ENCODE results near the gene LIPN. TPM values are rescaled to one million over a fixed set of nuclear protein-coding genes. Genes with fewer than 3 reads are reported as not detected.

The LIPN gene
- total and polyA plus RNA-seq, 2 of the 8 experiments (the other 6 are each of a cell fraction or from before 2014, with no cell fraction given) = not detected

GRCh38 chr10:88805361-88805760 lies 45.5 kb downstream of the LIPN start:
- Histone ChIP-seq H2BK120ac (replicated peaks; ENCODE audit: low read depth, low read length) (no peak overlapping the region), H2BK20ac (ENCODE audit: low read length) (no peak overlapping the region), H3K9me3 (ENCODE audit: insufficient read depth in 2 of 2, low read depth in 1 of 2, low read length in 1 of 2) (no peaks in the 10 kb centered on the region), H2AK5ac (ENCODE audit: low read depth, low read length) (no peak overlapping the region), H3K27me3 (replicated peaks in 1 of 4; ENCODE audit: control insufficient read depth in 3 of 4, extremely low read depth in 1 of 4, insufficient read depth in 3 of 4, low read length in 3 of 4) (no peaks in the 10 kb centered on the region), H3K4me1 (replicated peaks in 1 of 4; ENCODE audit: control insufficient read depth in 3 of 4, insufficient read depth in 4 of 4, low read length in 3 of 4) (peaks cover 0 to 3% (median under 1%) of the 10 kb centered on the region in 4 experiments; a peak in 3 of 7 replicates), H3K4ac (replicated peaks; ENCODE audit: insufficient read length, low read depth, low read length) (no peak overlapping the region), H3K9ac (replicated peaks in 1 of 4; ENCODE audit: extremely low read depth in 1 of 4, low read depth in 3 of 4, low read length in 3 of 4) (no peak overlapping the region), H4K91ac (replicated peaks; ENCODE audit: insufficient read length, low read length) (no peak overlapping the region), H3K79me1 (ENCODE audit: low read depth, low read length) (no peaks in the 10 kb centered on the region), H4K5ac (ENCODE audit: insufficient read length, low read depth, low read length) (no peak overlapping the region), H3K4me2 (ENCODE audit: insufficient read depth in 1 of 2, low read depth in 2 of 2, low read length in 2 of 2) (no peak overlapping the region), H3K23ac (ENCODE audit: insufficient read length) (no peak overlapping the region), H3K27ac (ENCODE audit: low read depth, low read length) (no peak overlapping the region), H4K8ac (ENCODE audit: extremely low read depth, insufficient read depth, low read length) (no peak overlapping the region), H2BK12ac (ENCODE audit: low read depth, low read length) (no peak overlapping the region), H3K14ac (ENCODE audit: insufficient read length) (no peak overlapping the region), H3K4me3 (ENCODE audit: extremely low read depth in 1 of 4, insufficient read depth in 2 of 4, low read depth in 3 of 4, low read length in 4 of 4) (no peak overlapping the region), H3K79me2 (ENCODE audit: control insufficient read depth in 1 of 2, insufficient read depth in 2 of 2, low read length in 2 of 2) (no peaks in the 10 kb centered on the region), H3K56ac (replicated peaks; ENCODE audit: insufficient read length, low read depth, low read length) (no peak overlapping the region), H3K36me3 (ENCODE audit: control insufficient read depth in 2 of 4, insufficient read depth in 4 of 4, low read length in 3 of 4) (no peaks in the 10 kb centered on the region), H2BK15ac (ENCODE audit: low read length) (no peak overlapping the region), H2AFZ (ENCODE audit: low read length) (no peak overlapping the region), H4K20me1 (replicated peaks in 1 of 2; ENCODE audit: control insufficient read depth in 1 of 2, insufficient read depth in 2 of 2, low read length in 2 of 2) (no peaks in the 10 kb centered on the region), H3K18ac (ENCODE audit: extremely low read depth, low read length) (no peak overlapping the region), H2BK5ac (ENCODE audit: low read depth, low read length) (no peak overlapping the region), H3K23me2 (ENCODE audit: low read depth, low read length) (no peaks in the 10 kb centered on the region)
- ChIA-PET CTCF (ENCODE audit: partially characterized antibody) (interaction anchor here (1.0 to 3.1 kb wide), 7 partner anchors 30 to 222 kb away, joined by 3 to 9 read pairs (median 4); partner anchors contain the start of gene RNLS), POLR2A (ENCODE audit: partially characterized antibody) (interaction anchor here (0.6 kb wide), 1 partner anchor 40 kb away, joined by 3 read pairs; no protein-coding TSS in a partner anchor)
- 39% methylated on average over 2 of the region's 2 CpGs; no CpG with 5 or more reads in 1 of the 2 experiments for WGBS, 2 experiments (ENCODE audit: extremely low coverage in 1 of 2, insufficient coverage in 1 of 2, insufficient read length in 1 of 2, insufficient replicate concordance in 2 of 2, low coverage in 1 of 2, low lambda C conversion rate in 2 of 2, missing lambda C conversion rate in 1 of 2)
- no peak for TF ChIP-seq KDM4A (IDR thresholded peaks at IDR 0.05; ENCODE audit: low read depth, low read length, severe bottlenecking)
- no peak for TF ChIP-seq KDM5A (IDR thresholded peaks at IDR 0.05; ENCODE audit: low read length)
- TF ChIP-seq ATF2 (IDR thresholded peaks at IDR 0.05; ENCODE audit: low read length) = no peak
- FAIRE-seq (no peak), DNase-seq (ENCODE audit: low read depth in 1 of 2, low spot score in 2 of 2) (no peak)
